ENCODE results near the gene DLG2.

GRCh38 chr11:85238906-85239305, 388.2 kb downstream of the DLG2 start:
- no peak for TF ChIP-seq EZH2 (IDR thresholded peaks at IDR 0.05; ENCODE audit: low read depth, low read length, severe bottlenecking)
- TF ChIP-seq, protein P1, sequence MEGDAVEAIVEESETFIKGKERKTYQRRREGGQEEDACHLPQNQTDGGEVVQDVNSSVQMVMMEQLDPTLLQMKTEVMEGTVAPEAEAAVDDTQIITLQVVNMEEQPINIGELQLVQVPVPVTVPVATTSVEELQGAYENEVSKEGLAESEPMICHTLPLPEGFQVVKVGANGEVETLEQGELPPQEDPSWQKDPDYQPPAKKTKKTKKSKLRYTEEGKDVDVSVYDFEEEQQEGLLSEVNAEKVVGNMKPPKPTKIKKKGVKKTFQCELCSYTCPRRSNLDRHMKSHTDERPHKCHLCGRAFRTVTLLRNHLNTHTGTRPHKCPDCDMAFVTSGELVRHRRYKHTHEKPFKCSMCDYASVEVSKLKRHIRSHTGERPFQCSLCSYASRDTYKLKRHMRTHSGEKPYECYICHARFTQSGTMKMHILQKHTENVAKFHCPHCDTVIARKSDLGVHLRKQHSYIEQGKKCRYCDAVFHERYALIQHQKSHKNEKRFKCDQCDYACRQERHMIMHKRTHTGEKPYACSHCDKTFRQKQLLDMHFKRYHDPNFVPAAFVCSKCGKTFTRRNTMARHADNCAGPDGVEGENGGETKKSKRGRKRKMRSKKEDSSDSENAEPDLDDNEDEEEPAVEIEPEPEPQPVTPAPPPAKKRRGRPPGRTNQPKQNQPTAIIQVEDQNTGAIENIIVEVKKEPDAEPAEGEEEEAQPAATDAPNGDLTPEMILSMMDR (IDR thresholded peaks at IDR 0.05; ENCODE audit: control extremely low read depth in 1 of 3, insufficient read depth in 1 of 3, low read depth in 1 of 3, low read length in 3 of 3) = no peak
- TF ChIP-seq, protein P2, sequence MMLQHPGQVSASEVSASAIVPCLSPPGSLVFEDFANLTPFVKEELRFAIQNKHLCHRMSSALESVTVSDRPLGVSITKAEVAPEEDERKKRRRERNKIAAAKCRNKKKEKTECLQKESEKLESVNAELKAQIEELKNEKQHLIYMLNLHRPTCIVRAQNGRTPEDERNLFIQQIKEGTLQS (IDR thresholded peaks at IDR 0.05; ENCODE audit: insufficient read depth, low read depth, low read length) = no peak
